ENCODE results near the gene MAB21L4.

Gene MAB21L4

GRCh38 chr2:240858321-240858720, 37.6 kb downstream of the MAB21L4 start:
- Histone ChIP-seq H2BK12ac (ENCODE audit: low read length in 2 of 2) (no peak overlapping the region), H3K23ac (ENCODE audit: low read length in 2 of 2) (no peak overlapping the region), H3K4me1 (ENCODE audit: control insufficient read depth, insufficient read depth, low read depth, low read length) (peaks cover 3% of the 10 kb centered on the region), H4K8ac (ENCODE audit: low read length) (no peak overlapping the region), H3K9me3 (ENCODE audit: control insufficient read depth, low read length) (peaks cover 13% of the 10 kb centered on the region), H3K79me1 (replicated peaks; ENCODE audit: low read length, poor library complexity, severe bottlenecking) (no peaks in the 10 kb centered on the region), H3K18ac (ENCODE audit: low read depth in 1 of 2, low read length in 2 of 2) (no peak overlapping the region), H3K14ac (ENCODE audit: low read length in 2 of 2) (no peak overlapping the region), H3K36me3 (ENCODE audit: control insufficient read depth in 1 of 2, insufficient read depth in 2 of 2, low read depth in 1 of 2, low read length in 2 of 2) (no peaks in the 10 kb centered on the region), H3K4me3 (ENCODE audit: insufficient read depth in 1 of 2, low read depth in 1 of 2, low read length in 2 of 2) (no peak overlapping the region), H3K4ac (ENCODE audit: low read depth in 1 of 2, low read length in 2 of 2) (no peak overlapping the region), H3K27me3 (ENCODE audit: control insufficient read depth in 1 of 2, insufficient read depth in 1 of 2, low read length in 2 of 2) (peaks cover 29 to 33% of the 10 kb centered on the region in 2 experiments), H3K27ac (ENCODE audit: low read length, poor library complexity, severe bottlenecking) (no peak overlapping the region), H2BK5ac (ENCODE audit: low read depth, low read length, poor library complexity, severe bottlenecking) (no peak overlapping the region), H3K9ac (ENCODE audit: low read length) (no peak overlapping the region), H2BK120ac (ENCODE audit: low read depth, low read length) (no peak overlapping the region), H3K4me2 (ENCODE audit: low read length, poor library complexity, severe bottlenecking) (no peak overlapping the region), H2AK5ac (ENCODE audit: low read length, severe bottlenecking) (no peak overlapping the region), H2BK15ac (ENCODE audit: low read depth, poor library complexity, severe bottlenecking) (no peak overlapping the region), H2AFZ (ENCODE audit: low read depth, low read length) (no peak overlapping the region), H4K91ac (ENCODE audit: low read length) (no peak overlapping the region)
- WGBS: 82% methylated on average over 13 of the region's 13 CpGs
- DNase-seq: no peak

GRCh38 chr2:240857039-240858008, 38.6 kb downstream of the MAB21L4 start:
- Histone ChIP-seq H3K14ac (ENCODE audit: low read length in 2 of 2) (no peak overlapping the region), H3K9me3 (ENCODE audit: control insufficient read depth, low read length) (peaks cover 13% of the 10 kb centered on the region), H2AK5ac (ENCODE audit: low read length, severe bottlenecking) (no peak overlapping the region), H3K9ac (ENCODE audit: low read length) (no peak overlapping the region), H3K27ac (ENCODE audit: low read length, poor library complexity, severe bottlenecking) (no peak overlapping the region), H3K23ac (ENCODE audit: low read length in 2 of 2) (no peak overlapping the region), H3K79me1 (replicated peaks; ENCODE audit: low read length, poor library complexity, severe bottlenecking) (no peaks in the 10 kb centered on the region), H4K8ac (ENCODE audit: low read length) (no peak overlapping the region), H2AFZ (ENCODE audit: low read depth, low read length) (no peak overlapping the region), H4K91ac (ENCODE audit: low read length) (no peak overlapping the region), H3K4ac (ENCODE audit: low read depth in 1 of 2, low read length in 2 of 2) (no peak overlapping the region), H3K36me3 (ENCODE audit: control insufficient read depth in 1 of 2, insufficient read depth in 2 of 2, low read depth in 1 of 2, low read length in 2 of 2) (no peaks in the 10 kb centered on the region), H3K18ac (ENCODE audit: low read depth in 1 of 2, low read length in 2 of 2) (no peak overlapping the region), H3K4me2 (ENCODE audit: low read length, poor library complexity, severe bottlenecking) (no peak overlapping the region), H2BK5ac (ENCODE audit: low read depth, low read length, poor library complexity, severe bottlenecking) (no peak overlapping the region), H2BK15ac (ENCODE audit: low read depth, poor library complexity, severe bottlenecking) (no peak overlapping the region), H2BK12ac (ENCODE audit: low read length in 2 of 2) (no peak overlapping the region), H3K4me3 (ENCODE audit: insufficient read depth in 1 of 2, low read depth in 1 of 2, low read length in 2 of 2) (no peak overlapping the region), H3K27me3 (ENCODE audit: control insufficient read depth in 1 of 2, insufficient read depth in 1 of 2, low read length in 2 of 2) (peaks cover 25 to 29% of the 10 kb centered on the region in 2 experiments), H3K4me1 (ENCODE audit: control insufficient read depth, insufficient read depth, low read depth, low read length) (peaks cover 3% of the 10 kb centered on the region), H2BK120ac (ENCODE audit: low read depth, low read length) (no peak overlapping the region)
- no peak for DNase-seq
- 80% methylated on average over 17 of the region's 21 CpGs for WGBS

- H3K14ac ChIP-seq (ENCODE audit: low read length in 2 of 2): no peak overlapping the region
- no peak overlapping the region for H3K9ac ChIP-seq (ENCODE audit: low read length)
- WGBS: 59% methylated on average over 17 of the region's 21 CpGs
- H4K91ac ChIP-seq (ENCODE audit: low read length): no peak overlapping the region
- no peak overlapping the region for H2BK12ac ChIP-seq (ENCODE audit: low read length in 2 of 2)
- no peak overlapping the region for H2AFZ ChIP-seq (ENCODE audit: low read depth, low read length)
- no peak for DNase-seq
- no peak overlapping the region for H3K18ac ChIP-seq (ENCODE audit: low read depth in 1 of 2, low read length in 2 of 2)
- H3K27ac ChIP-seq (ENCODE audit: low read length, poor library complexity, severe bottlenecking): no peak overlapping the region
- no peak overlapping the region for H3K4ac ChIP-seq (ENCODE audit: low read depth in 1 of 2, low read length in 2 of 2)
- peaks cover 3% of the 10 kb centered on the region for H3K4me1 ChIP-seq (ENCODE audit: control insufficient read depth, insufficient read depth, low read depth, low read length)
- H3K27me3 ChIP-seq (ENCODE audit: control insufficient read depth in 1 of 2, insufficient read depth in 1 of 2, low read length in 2 of 2): peaks cover 28 to 29% of the 10 kb centered on the region in 2 experiments
- no peak overlapping the region for H4K8ac ChIP-seq (ENCODE audit: low read length)
- H2BK15ac ChIP-seq (ENCODE audit: low read depth, poor library complexity, severe bottlenecking): no peak overlapping the region
- peaks cover 13% of the 10 kb centered on the region for H3K9me3 ChIP-seq (ENCODE audit: control insufficient read depth, low read length)
- H2BK120ac ChIP-seq (ENCODE audit: low read depth, low read length): no peak overlapping the region
- H3K23ac ChIP-seq (ENCODE audit: low read length in 2 of 2): no peak overlapping the region
- H3K4me2 ChIP-seq (ENCODE audit: low read length, poor library complexity, severe bottlenecking): no peak overlapping the region
- H2BK5ac ChIP-seq (ENCODE audit: low read depth, low read length, poor library complexity, severe bottlenecking): no peak overlapping the region
- H2AK5ac ChIP-seq (ENCODE audit: low read length, severe bottlenecking): no peak overlapping the region
- H3K36me3 ChIP-seq (ENCODE audit: control insufficient read depth in 1 of 2, insufficient read depth in 2 of 2, low read depth in 1 of 2, low read length in 2 of 2): no peaks in the 10 kb centered on the region
- H3K4me3 ChIP-seq (ENCODE audit: insufficient read depth in 1 of 2, low read depth in 1 of 2, low read length in 2 of 2): no peak overlapping the region
- no peaks in the 10 kb centered on the region for H3K79me1 ChIP-seq (replicated peaks; ENCODE audit: low read length, poor library complexity, severe bottlenecking)
Observed at GRCh38 chr2:240856151-240856980, 39.6 kb downstream of the MAB21L4 start.

GRCh38 chr2:240855670-240856069, 40.3 kb downstream of the MAB21L4 start:
- Histone ChIP-seq H3K79me1 (replicated peaks; ENCODE audit: low read length, poor library complexity, severe bottlenecking) (no peaks in the 10 kb centered on the region), H2BK15ac (ENCODE audit: low read depth, poor library complexity, severe bottlenecking) (peak overlapping the region; percentile 36), H3K23ac (ENCODE audit: low read length in 2 of 2) (no peak overlapping the region), H3K9ac (ENCODE audit: low read length) (no peak overlapping the region), H2BK5ac (ENCODE audit: low read depth, low read length, poor library complexity, severe bottlenecking) (no peak overlapping the region), H3K4me2 (ENCODE audit: low read length, poor library complexity, severe bottlenecking) (no peak overlapping the region), H4K91ac (ENCODE audit: low read length) (no peak overlapping the region), H2BK12ac (ENCODE audit: low read length in 2 of 2) (no peak overlapping the region), H3K4me3 (ENCODE audit: insufficient read depth in 1 of 2, low read depth in 1 of 2, low read length in 2 of 2) (no peak overlapping the region), H3K36me3 (ENCODE audit: control insufficient read depth in 1 of 2, insufficient read depth in 2 of 2, low read depth in 1 of 2, low read length in 2 of 2) (no peaks in the 10 kb centered on the region), H3K27me3 (ENCODE audit: control insufficient read depth in 1 of 2, insufficient read depth in 1 of 2, low read length in 2 of 2) (peaks cover 22 to 32% of the 10 kb centered on the region in 2 experiments), H3K27ac (ENCODE audit: low read length, poor library complexity, severe bottlenecking) (no peak overlapping the region), H2BK120ac (ENCODE audit: low read depth, low read length) (no peak overlapping the region), H2AFZ (ENCODE audit: low read depth, low read length) (no peak overlapping the region), H3K4me1 (ENCODE audit: control insufficient read depth, insufficient read depth, low read depth, low read length) (peaks cover 3% of the 10 kb centered on the region), H2AK5ac (ENCODE audit: low read length, severe bottlenecking) (no peak overlapping the region), H3K18ac (ENCODE audit: low read depth in 1 of 2, low read length in 2 of 2) (no peak overlapping the region), H4K8ac (ENCODE audit: low read length) (no peak overlapping the region), H3K4ac (ENCODE audit: low read depth in 1 of 2, low read length in 2 of 2) (no peak overlapping the region), H3K9me3 (ENCODE audit: control insufficient read depth, low read length) (peaks cover 13% of the 10 kb centered on the region), H3K14ac (ENCODE audit: low read length in 2 of 2) (peak overlapping the region in 1 of 2 experiments; percentile 14)
- DNase-seq: no peak
- WGBS: 87% methylated on average over 8 of the region's 8 CpGs
